Measurements from ENCODE around the gene AHCYL2. TPM values are rescaled to one million over a fixed set of nuclear protein-coding genes. Genes with fewer than 3 reads are reported as not detected.

The AHCYL2 gene
- total and polyA plus RNA-seq, 2 of the 8 experiments (the other 6 are each of a cell fraction or from before 2014, with no cell fraction given): 20.7 to 25.4 TPM

DNA sequence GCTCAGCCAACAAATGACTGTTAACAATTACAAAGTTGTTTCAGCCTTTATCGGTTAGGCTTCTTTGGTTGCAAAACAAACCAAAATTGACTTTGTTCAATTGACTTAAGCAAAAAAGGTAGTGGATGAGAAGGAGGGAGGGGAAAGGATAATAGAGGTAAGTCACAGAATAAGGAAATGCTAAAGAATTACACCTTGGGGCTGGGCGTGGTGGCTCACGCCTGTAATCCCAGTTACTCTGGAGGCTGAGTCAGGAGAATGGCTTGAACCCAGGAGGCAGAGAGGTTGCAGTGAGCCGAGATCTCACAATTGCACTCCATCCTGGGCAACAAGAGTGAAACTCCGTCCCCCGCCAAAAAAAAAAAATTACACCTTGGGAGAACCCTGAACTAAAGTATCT lies 41.4 kb downstream of the AHCYL2 start:
- Histone ChIP-seq H3K79me1 (ENCODE audit: low read depth, low read length) (peaks cover 3% of the 10 kb centered on the region; the same call in 1 of the 2 replicates), H3K4ac (replicated peaks; ENCODE audit: insufficient read length, low read depth, low read length) (no peak overlapping the region), H3K27me3 (replicated peaks in 1 of 4; ENCODE audit: control insufficient read depth in 3 of 4, extremely low read depth in 1 of 4, insufficient read depth in 3 of 4, low read length in 3 of 4) (no peaks in the 10 kb centered on the region), H4K91ac (replicated peaks; ENCODE audit: insufficient read length, low read length) (no peak overlapping the region), H3K27ac (ENCODE audit: low read depth, low read length) (no peak overlapping the region), H4K8ac (ENCODE audit: extremely low read depth, insufficient read depth, low read length) (no peak overlapping the region), H2AFZ (ENCODE audit: low read length) (no peak overlapping the region), H4K5ac (ENCODE audit: insufficient read length, low read depth, low read length) (no peak overlapping the region), H3K18ac (ENCODE audit: extremely low read depth, low read length) (no peak overlapping the region), H3K56ac (replicated peaks; ENCODE audit: insufficient read length, low read depth, low read length) (no peak overlapping the region), H2AK5ac (ENCODE audit: low read depth, low read length) (no peak overlapping the region), H3K4me3 (ENCODE audit: extremely low read depth in 1 of 4, insufficient read depth in 2 of 4, low read depth in 3 of 4, low read length in 4 of 4) (no peak overlapping the region), H3K36me3 (ENCODE audit: control insufficient read depth in 2 of 4, insufficient read depth in 4 of 4, low read length in 3 of 4) (no peaks in the 10 kb centered on the region), H2BK15ac (ENCODE audit: low read length) (no peak overlapping the region), H2BK120ac (replicated peaks; ENCODE audit: low read depth, low read length) (no peak overlapping the region), H2BK20ac (ENCODE audit: low read length) (no peak overlapping the region), H3K79me2 (ENCODE audit: control insufficient read depth in 1 of 2, insufficient read depth in 2 of 2, low read length in 2 of 2) (peaks cover 0 to 4% of the 10 kb centered on the region in 2 experiments; a peak in 3 of 4 replicates), H3K14ac (ENCODE audit: insufficient read length) (no peak overlapping the region), H2BK12ac (ENCODE audit: low read depth, low read length) (no peak overlapping the region), H3K4me1 (replicated peaks in 1 of 4; ENCODE audit: control insufficient read depth in 3 of 4, insufficient read depth in 4 of 4, low read length in 3 of 4) (peaks cover 0 to 9% (median 2%) of the 10 kb centered on the region in 4 experiments; a peak in 4 of 7 replicates), H3K23me2 (ENCODE audit: low read depth, low read length) (no peaks in the 10 kb centered on the region), H3K23ac (ENCODE audit: insufficient read length) (no peak overlapping the region), H3K4me2 (ENCODE audit: insufficient read depth in 1 of 2, low read depth in 2 of 2, low read length in 2 of 2) (no peak overlapping the region), H3K9ac (replicated peaks in 1 of 4; ENCODE audit: extremely low read depth in 1 of 4, low read depth in 3 of 4, low read length in 3 of 4) (no peak overlapping the region), H3K9me3 (ENCODE audit: insufficient read depth in 2 of 2, low read depth in 1 of 2, low read length in 1 of 2) (no peaks in the 10 kb centered on the region), H4K20me1 (replicated peaks in 1 of 2; ENCODE audit: control insufficient read depth in 1 of 2, insufficient read depth in 2 of 2, low read length in 2 of 2) (no peaks in the 10 kb centered on the region), H2BK5ac (ENCODE audit: low read depth, low read length) (no peak overlapping the region)
- WGBS, 2 experiments (ENCODE audit: extremely low coverage in 1 of 2, insufficient coverage in 1 of 2, insufficient read length in 1 of 2, insufficient replicate concordance in 2 of 2, low coverage in 1 of 2, low lambda C conversion rate in 2 of 2, missing lambda C conversion rate in 1 of 2): 89% methylated on average over 6 of the region's 6 CpGs; no CpG with 5 or more reads in 1 of the 2 experiments
- DNase-seq (ENCODE audit: low read depth in 1 of 2, low spot score in 2 of 2): no peak
- ChIA-PET POLR2A (ENCODE audit: partially characterized antibody) (no interaction called here), CTCF (ENCODE audit: partially characterized antibody) (interaction anchor here (0.7 kb wide), 1 partner anchor 20 kb away, joined by 3 read pairs; no protein-coding TSS in a partner anchor)
- no peak for FAIRE-seq
- TF ChIP-seq CBX8 (IDR thresholded peaks at IDR 0.05; ENCODE audit: borderline replicate concordance, low read depth, low read length) (no peak), ASH2L (IDR thresholded peaks at IDR 0.05; ENCODE audit: low read length) (no peak), JUND (IDR thresholded peaks at IDR 0.05; ENCODE audit: low read length) (no peak), SP2 (IDR thresholded peaks at IDR 0.05; ENCODE audit: low read length) (no peak), BACH1 (IDR thresholded peaks at IDR 0.05; ENCODE audit: low read length) (no peak), TAF1 (IDR thresholded peaks at IDR 0.05; ENCODE audit: low read depth, low read length) (no peak), CHD1 (IDR thresholded peaks at IDR 0.05; ENCODE audit: low read depth, low read length) (no peak), YY1 (IDR thresholded peaks at IDR 0.05; ENCODE audit: low read depth, low read length) (no peak), CBX5 (IDR thresholded peaks at IDR 0.05; ENCODE audit: low read depth, low read length) (no peak), ZNF274 (IDR thresholded peaks at IDR 0.05; ENCODE audit: borderline replicate concordance, extremely low read depth, low read length) (no peak), GABPA (IDR thresholded peaks at IDR 0.05; ENCODE audit: borderline replicate concordance, insufficient read depth, low read length) (no peak)
- TF ChIP-seq, protein P1, sequence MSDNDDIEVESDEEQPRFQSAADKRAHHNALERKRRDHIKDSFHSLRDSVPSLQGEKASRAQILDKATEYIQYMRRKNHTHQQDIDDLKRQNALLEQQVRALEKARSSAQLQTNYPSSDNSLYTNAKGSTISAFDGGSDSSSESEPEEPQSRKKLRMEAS (IDR thresholded peaks at IDR 0.05): no peak
- TF ChIP-seq, protein P2, sequence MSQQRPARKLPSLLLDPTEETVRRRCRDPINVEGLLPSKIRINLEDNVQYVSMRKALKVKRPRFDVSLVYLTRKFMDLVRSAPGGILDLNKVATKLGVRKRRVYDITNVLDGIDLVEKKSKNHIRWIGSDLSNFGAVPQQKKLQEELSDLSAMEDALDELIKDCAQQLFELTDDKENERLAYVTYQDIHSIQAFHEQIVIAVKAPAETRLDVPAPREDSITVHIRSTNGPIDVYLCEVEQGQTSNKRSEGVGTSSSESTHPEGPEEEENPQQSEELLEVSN (IDR thresholded peaks at IDR 0.05): no peak
- TF ChIP-seq, protein P3, sequence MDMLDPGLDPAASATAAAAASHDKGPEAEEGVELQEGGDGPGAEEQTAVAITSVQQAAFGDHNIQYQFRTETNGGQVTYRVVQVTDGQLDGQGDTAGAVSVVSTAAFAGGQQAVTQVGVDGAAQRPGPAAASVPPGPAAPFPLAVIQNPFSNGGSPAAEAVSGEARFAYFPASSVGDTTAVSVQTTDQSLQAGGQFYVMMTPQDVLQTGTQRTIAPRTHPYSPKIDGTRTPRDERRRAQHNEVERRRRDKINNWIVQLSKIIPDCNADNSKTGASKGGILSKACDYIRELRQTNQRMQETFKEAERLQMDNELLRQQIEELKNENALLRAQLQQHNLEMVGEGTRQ (IDR thresholded peaks at IDR 0.05; ENCODE audit: low read length): no peak
